ENCODE measurements around the gene LRP1-AS. TPM values are rescaled to one million over a fixed set of nuclear protein-coding genes. Genes with fewer than 3 reads are reported as not detected.

LRP1-AS gene
- total RNA-seq, 2 experiments from 2014 or later = not detected

DNA sequence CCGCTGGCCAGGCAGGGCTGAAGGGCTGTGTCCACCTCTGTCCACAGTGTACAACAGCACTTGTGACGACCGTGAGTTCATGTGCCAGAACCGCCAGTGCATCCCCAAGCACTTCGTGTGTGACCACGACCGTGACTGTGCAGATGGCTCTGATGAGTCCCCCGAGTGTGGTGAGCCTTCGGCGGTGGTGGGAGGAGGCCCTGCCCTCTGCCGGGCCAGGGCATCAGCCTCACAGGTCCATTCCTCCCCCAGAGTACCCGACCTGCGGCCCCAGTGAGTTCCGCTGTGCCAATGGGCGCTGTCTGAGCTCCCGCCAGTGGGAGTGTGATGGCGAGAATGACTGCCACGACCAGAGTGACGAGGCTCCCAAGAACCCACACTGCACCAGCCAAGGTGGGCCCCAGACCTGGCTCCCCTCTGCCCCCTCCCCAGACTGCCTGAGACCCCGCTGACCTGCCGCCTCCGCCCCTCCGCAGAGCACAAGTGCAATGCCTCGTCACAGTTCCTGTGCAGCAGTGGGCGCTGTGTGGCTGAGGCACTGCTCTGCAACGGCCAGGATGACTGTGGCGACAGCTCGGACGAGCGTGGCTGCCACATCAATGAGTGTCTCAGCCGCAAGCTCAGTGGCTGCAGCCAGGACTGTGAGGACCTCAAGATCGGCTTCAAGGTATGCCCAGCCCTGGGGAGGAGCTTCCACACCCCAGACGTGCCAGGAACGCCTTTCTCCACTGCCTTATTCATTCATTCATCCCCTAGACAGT lies 48.4 kb upstream of the LRP1-AS start:
- H3K27ac Mint-ChIP-seq = no peak overlapping the region
- Histone ChIP-seq H3K9me3 (ENCODE audit: control insufficient read depth in 1 of 2, insufficient read depth in 1 of 2, low read length in 2 of 2) (no peaks in the 10 kb centered on the region), H3K27ac (ENCODE audit: low read depth in 1 of 2, low read length in 2 of 2) (no peak overlapping the region), H3K4me3 (ENCODE audit: low read length) (no peak overlapping the region), H3K4me1 (ENCODE audit: insufficient read depth, low read length) (no peaks in the 10 kb centered on the region), H3K27me3 (ENCODE audit: control insufficient read depth in 1 of 2, insufficient read depth in 2 of 2, low read length in 2 of 2) (no peaks in the 10 kb centered on the region), H3K36me3 (ENCODE audit: insufficient read depth, low read length) (peaks cover 4% of the 10 kb centered on the region)
- intact Hi-C loops (cut with DNase I, micrococcal nuclease) = no loop called here
- ChIA-PET CTCF (no interaction called here), POLR2A (no interaction called here)
- DNase-seq (no peak), ATAC-seq (ENCODE audit: poor library complexity) (no peak)
- no peaks in the 10 kb centered on the region for H3K4me1 Mint-ChIP-seq (ENCODE audit: low read depth)
- H3K4me3 Mint-ChIP-seq = no peak overlapping the region
- H3K9me3 Mint-ChIP-seq = no peaks in the 10 kb centered on the region
- H3K36me3 Mint-ChIP-seq (ENCODE audit: low read depth) = peaks cover 13% of the 10 kb centered on the region
- H3K27me3 Mint-ChIP-seq = no peaks in the 10 kb centered on the region
- TF ChIP-seq, protein P1, sequence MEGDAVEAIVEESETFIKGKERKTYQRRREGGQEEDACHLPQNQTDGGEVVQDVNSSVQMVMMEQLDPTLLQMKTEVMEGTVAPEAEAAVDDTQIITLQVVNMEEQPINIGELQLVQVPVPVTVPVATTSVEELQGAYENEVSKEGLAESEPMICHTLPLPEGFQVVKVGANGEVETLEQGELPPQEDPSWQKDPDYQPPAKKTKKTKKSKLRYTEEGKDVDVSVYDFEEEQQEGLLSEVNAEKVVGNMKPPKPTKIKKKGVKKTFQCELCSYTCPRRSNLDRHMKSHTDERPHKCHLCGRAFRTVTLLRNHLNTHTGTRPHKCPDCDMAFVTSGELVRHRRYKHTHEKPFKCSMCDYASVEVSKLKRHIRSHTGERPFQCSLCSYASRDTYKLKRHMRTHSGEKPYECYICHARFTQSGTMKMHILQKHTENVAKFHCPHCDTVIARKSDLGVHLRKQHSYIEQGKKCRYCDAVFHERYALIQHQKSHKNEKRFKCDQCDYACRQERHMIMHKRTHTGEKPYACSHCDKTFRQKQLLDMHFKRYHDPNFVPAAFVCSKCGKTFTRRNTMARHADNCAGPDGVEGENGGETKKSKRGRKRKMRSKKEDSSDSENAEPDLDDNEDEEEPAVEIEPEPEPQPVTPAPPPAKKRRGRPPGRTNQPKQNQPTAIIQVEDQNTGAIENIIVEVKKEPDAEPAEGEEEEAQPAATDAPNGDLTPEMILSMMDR (IDR thresholded peaks at IDR 0.05) = no peak

GRCh38 chr12:57195186-57195585 lies 47.8 kb upstream of the LRP1-AS start:
- ChIA-PET POLR2A (no interaction called here), CTCF (no interaction called here)
- Histone ChIP-seq H3K36me3 (ENCODE audit: insufficient read depth, low read length) (peaks cover 4% of the 10 kb centered on the region), H3K4me1 (ENCODE audit: insufficient read depth, low read length) (no peaks in the 10 kb centered on the region), H3K27ac (ENCODE audit: low read depth in 1 of 2, low read length in 2 of 2) (no peak overlapping the region), H3K27me3 (ENCODE audit: control insufficient read depth in 1 of 2, insufficient read depth in 2 of 2, low read length in 2 of 2) (no peaks in the 10 kb centered on the region), H3K9me3 (ENCODE audit: control insufficient read depth in 1 of 2, insufficient read depth in 1 of 2, low read length in 2 of 2) (no peaks in the 10 kb centered on the region), H3K4me3 (ENCODE audit: low read length) (no peak overlapping the region)
- ATAC-seq (ENCODE audit: poor library complexity) = no peak
- no peak overlapping the region for H3K4me3 Mint-ChIP-seq
- intact Hi-C loops (cut with DNase I, micrococcal nuclease) = no loop called here
- peaks cover 13% of the 10 kb centered on the region for H3K36me3 Mint-ChIP-seq (ENCODE audit: low read depth)
- TF ChIP-seq, protein P1 (IDR thresholded peaks at IDR 0.05) = no peak
- no peak overlapping the region for H3K27ac Mint-ChIP-seq
- H3K4me1 Mint-ChIP-seq (ENCODE audit: low read depth) = no peaks in the 10 kb centered on the region
- H3K9me3 Mint-ChIP-seq = no peaks in the 10 kb centered on the region
- no peaks in the 10 kb centered on the region for H3K27me3 Mint-ChIP-seq
- DNase-seq = no peak

- peaks cover 13% of the 10 kb centered on the region for H3K36me3 Mint-ChIP-seq (ENCODE audit: low read depth)
- CTCF ChIA-PET = no interaction called here
These were observed 46.8 kb upstream of the LRP1-AS start for GRCh38 chr12:57194253-57194652.

More at GRCh38 chr12:57194253-57194652, 46.8 kb upstream of the LRP1-AS start:
- H3K4me3 Mint-ChIP-seq = no peak overlapping the region
- H3K27me3 ChIP-seq (ENCODE audit: control insufficient read depth in 1 of 2, insufficient read depth in 2 of 2, low read length in 2 of 2) = no peaks in the 10 kb centered on the region
- no peak overlapping the region for H3K27ac ChIP-seq (ENCODE audit: low read depth in 1 of 2, low read length in 2 of 2)
- H3K36me3 ChIP-seq (ENCODE audit: insufficient read depth, low read length) = peaks cover 4% of the 10 kb centered on the region
- H3K27me3 Mint-ChIP-seq = no peaks in the 10 kb centered on the region
- DNase-seq (no peak), ATAC-seq (ENCODE audit: poor library complexity) (no peak)
- no peaks in the 10 kb centered on the region for H3K4me1 ChIP-seq (ENCODE audit: insufficient read depth, low read length)
- POLR2A ChIA-PET = no interaction called here
- TF ChIP-seq, protein P1 (IDR thresholded peaks at IDR 0.05) = no peak
- no peak overlapping the region for H3K4me3 ChIP-seq (ENCODE audit: low read length)
- H3K4me1 Mint-ChIP-seq (ENCODE audit: low read depth) = no peaks in the 10 kb centered on the region
- H3K27ac Mint-ChIP-seq = no peak overlapping the region
- no peaks in the 10 kb centered on the region for H3K9me3 ChIP-seq (ENCODE audit: control insufficient read depth in 1 of 2, insufficient read depth in 1 of 2, low read length in 2 of 2)
- intact Hi-C loops (cut with DNase I, micrococcal nuclease) = no loop called here
- H3K9me3 Mint-ChIP-seq = no peaks in the 10 kb centered on the region
